Measurements from ENCODE around the gene BANK1.

The BANK1 gene

GRCh38 chr4:102105983-102106382 is 315.5 kb downstream of the BANK1 start:
- in situ Hi-C loops (cut with MboI; ENCODE audit: low sequenced_read_pairs, unreplicated experiment): no loop called here
- no peak for TF ChIP-seq CTCF (IDR thresholded peaks at IDR 0.05; ENCODE audit: borderline replicate concordance, control extremely low read depth, extremely low read depth, insufficient read depth, missing control alignments)
- DNase-seq (ENCODE audit: low spot score): no peak

GRCh38 chr4:102114118-102114630 is 323.6 kb downstream of the BANK1 start:
- in situ Hi-C loops (cut with MboI; ENCODE audit: low sequenced_read_pairs, unreplicated experiment): no loop called here
- DNase-seq (ENCODE audit: low spot score): no peak
- TF ChIP-seq CTCF (IDR thresholded peaks at IDR 0.05; ENCODE audit: borderline replicate concordance, control extremely low read depth, extremely low read depth, insufficient read depth, missing control alignments): no peak

- DNase-seq (ENCODE audit: low spot score): no peak
- in situ Hi-C loops (cut with MboI; ENCODE audit: low sequenced_read_pairs, unreplicated experiment): no loop called here
- no peak for TF ChIP-seq CTCF (IDR thresholded peaks at IDR 0.05; ENCODE audit: borderline replicate concordance, control extremely low read depth, extremely low read depth, insufficient read depth, missing control alignments)
Measured at GRCh38 chr4:102116121-102116520, 325.6 kb downstream of the BANK1 start.

GRCh38 chr4:102120846-102121245 is 330.3 kb downstream of the BANK1 start:
- in situ Hi-C loops (cut with MboI; ENCODE audit: low sequenced_read_pairs, unreplicated experiment): no loop called here
- no peak for TF ChIP-seq CTCF (IDR thresholded peaks at IDR 0.05; ENCODE audit: borderline replicate concordance, control extremely low read depth, extremely low read depth, insufficient read depth, missing control alignments)
- DNase-seq (ENCODE audit: low spot score): no peak
